ENCODE results near the gene TRMT112. TPM values are rescaled to one million over a fixed set of nuclear protein-coding genes. Genes with fewer than 3 reads are reported as not detected.
A peak's percentile ranks its signal among the peaks of the same experiment; 100 is the strongest.
"Not testable (repeated sequence)": the region's sequence is repeated elsewhere in the genome, so short reads cannot be mapped to it uniquely, and the experiment has no call there.

TRMT112 gene
- total RNA-seq, 1 donor from 2014 or later = 149 TPM

DNA sequence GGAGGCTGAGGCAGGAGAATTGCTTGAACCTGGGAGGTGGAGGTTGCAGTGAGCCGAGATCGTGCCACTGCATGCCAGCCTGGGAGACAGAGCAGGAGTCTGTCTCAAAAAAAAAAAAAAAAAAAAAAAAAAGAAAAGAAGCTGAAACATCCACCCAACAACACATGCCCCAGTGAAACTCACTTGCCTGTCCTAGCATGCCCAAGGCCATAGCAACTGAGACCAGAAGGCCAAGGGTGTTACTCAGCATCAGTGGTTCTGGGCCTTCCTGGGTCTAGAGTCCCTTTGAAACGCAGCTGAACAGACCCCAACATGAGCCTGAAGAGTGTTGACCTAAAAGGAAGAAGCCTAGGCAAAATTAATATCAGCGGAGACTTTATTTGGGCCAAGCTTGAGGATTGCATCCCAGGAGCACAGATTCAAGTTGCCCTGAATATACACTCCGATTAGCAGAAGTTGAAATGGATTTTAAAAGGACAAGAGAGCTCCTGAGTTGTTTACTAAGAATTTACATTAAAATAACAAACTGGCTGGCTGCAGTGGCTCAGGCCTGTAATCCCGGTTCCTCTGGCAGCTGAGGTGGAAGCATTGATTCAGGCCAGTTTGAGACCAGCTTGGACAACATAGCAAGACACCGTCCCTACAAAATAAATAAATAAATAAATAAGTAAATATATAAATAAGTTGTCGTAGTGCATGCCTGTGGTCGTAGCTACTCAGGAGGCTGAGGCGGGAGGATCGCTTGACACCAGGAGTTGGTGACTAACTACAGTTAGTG is 7.5 kb upstream of the TRMT112 start:
- Mint-ChIP-seq H3K4me3 (ENCODE audit: low read depth) (no peak overlapping the region), H3K4me1 (ENCODE audit: low read depth) (no peaks in the 10 kb centered on the region), H3K9me3 (ENCODE audit: low read depth) (no peaks in the 10 kb centered on the region), H3K27ac (no peak overlapping the region), H3K27me3 (peaks cover 10% of the 10 kb centered on the region), H3K36me3 (ENCODE audit: insufficient read depth) (peaks cover 5% of the 10 kb centered on the region)
- no peak for TF ChIP-seq CTCF (IDR thresholded peaks at IDR 0.05; ENCODE audit: unreplicated experiment)
- DNase-seq (ENCODE audit: low spot score, unreplicated experiment) = no peak

- H3K27me3 Mint-ChIP-seq; H3K4me1 Mint-ChIP-seq (ENCODE audit: low read depth); DNase-seq (ENCODE audit: low spot score, unreplicated experiment); H3K4me3 Mint-ChIP-seq (ENCODE audit: low read depth); H3K36me3 Mint-ChIP-seq (ENCODE audit: insufficient read depth); H3K9me3 Mint-ChIP-seq (ENCODE audit: low read depth): not testable (repeated sequence)
- peak overlapping the region; percentile 33 for H3K27ac Mint-ChIP-seq
These were observed 6.6 kb upstream of the TRMT112 start for GRCh38 chr11:64323984-64324383.

- no peak for DNase-seq (ENCODE audit: low spot score, unreplicated experiment)
- H3K4me1 Mint-ChIP-seq (ENCODE audit: low read depth) = peaks cover 5% of the 10 kb centered on the region
- TF ChIP-seq CTCF (IDR thresholded peaks at IDR 0.05; ENCODE audit: unreplicated experiment) = no peak
- H3K36me3 Mint-ChIP-seq (ENCODE audit: insufficient read depth) = peaks cover 5% of the 10 kb centered on the region
- no peak overlapping the region for H3K27ac Mint-ChIP-seq
- peaks cover 2% of the 10 kb centered on the region for H3K27me3 Mint-ChIP-seq
- H3K4me3 Mint-ChIP-seq (ENCODE audit: low read depth) = no peak overlapping the region
- no peaks in the 10 kb centered on the region for H3K9me3 Mint-ChIP-seq (ENCODE audit: low read depth)
These were observed 6.0 kb upstream of the TRMT112 start for GRCh38 chr11:64323373-64323772.

- Mint-ChIP-seq H3K9me3 (ENCODE audit: low read depth) (no peaks in the 10 kb centered on the region), H3K27me3 (peaks cover 2% of the 10 kb centered on the region), H3K4me3 (ENCODE audit: low read depth) (no peak overlapping the region), H3K4me1 (ENCODE audit: low read depth) (peaks cover 5% of the 10 kb centered on the region), H3K36me3 (ENCODE audit: insufficient read depth) (peaks cover 5% of the 10 kb centered on the region), H3K27ac (no peak overlapping the region)
- no peak for TF ChIP-seq CTCF (IDR thresholded peaks at IDR 0.05; ENCODE audit: unreplicated experiment)
- no peak for DNase-seq (ENCODE audit: low spot score, unreplicated experiment)
These were observed 5.5 kb upstream of the TRMT112 start for GRCh38 chr11:64322925-64323260.

DNA sequence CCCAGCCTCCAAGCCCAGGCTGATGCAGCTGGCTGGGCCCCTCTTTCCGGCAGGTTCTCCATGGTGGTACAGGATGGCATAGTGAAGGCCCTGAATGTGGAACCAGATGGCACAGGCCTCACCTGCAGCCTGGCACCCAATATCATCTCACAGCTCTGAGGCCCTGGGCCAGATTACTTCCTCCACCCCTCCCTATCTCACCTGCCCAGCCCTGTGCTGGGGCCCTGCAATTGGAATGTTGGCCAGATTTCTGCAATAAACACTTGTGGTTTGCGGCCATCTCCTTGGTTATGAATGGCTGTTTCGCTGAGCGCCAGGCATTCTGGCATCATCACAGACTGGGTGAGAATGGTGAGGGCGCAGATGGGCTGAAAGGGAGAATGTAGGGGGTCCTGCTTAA is 4.2 kb upstream of the TRMT112 start:
- no peaks in the 10 kb centered on the region for H3K9me3 Mint-ChIP-seq (ENCODE audit: low read depth)

More for the DNA sequence above, 4.2 kb upstream of the TRMT112 start:
- H3K27ac Mint-ChIP-seq = no peak overlapping the region
- H3K36me3 Mint-ChIP-seq (ENCODE audit: insufficient read depth) = peaks cover 5% of the 10 kb centered on the region
- no peak for TF ChIP-seq CTCF (IDR thresholded peaks at IDR 0.05; ENCODE audit: unreplicated experiment)
- no peak overlapping the region for H3K4me3 Mint-ChIP-seq (ENCODE audit: low read depth)
- peaks cover 9% of the 10 kb centered on the region for H3K4me1 Mint-ChIP-seq (ENCODE audit: low read depth)
- no peak for DNase-seq (ENCODE audit: low spot score, unreplicated experiment)
- H3K27me3 Mint-ChIP-seq = no peaks in the 10 kb centered on the region

Measured in progenitor cell of endocrine pancreas (in vitro differentiated cells).